Measurements from ENCODE around the gene BMPR1B. TPM values are rescaled to one million over a fixed set of nuclear protein-coding genes. Genes with fewer than 3 reads are reported as not detected.

The BMPR1B gene
- total RNA-seq, 1 donor from 2014 or later = 26.8 TPM

GRCh38 chr4:94939791-94940519, 182.2 kb downstream of the BMPR1B start:
- H3K4me3 Mint-ChIP-seq = no peak overlapping the region
- H3K4me1 Mint-ChIP-seq = peaks cover 18% of the 10 kb centered on the region
- H3K27ac Mint-ChIP-seq (ENCODE audit: unreplicated experiment) = no peak overlapping the region
- H3K27me3 Mint-ChIP-seq (ENCODE audit: low read depth) = no peaks in the 10 kb centered on the region
- H3K9me3 Mint-ChIP-seq = no peaks in the 10 kb centered on the region
- no peaks in the 10 kb centered on the region for H3K36me3 Mint-ChIP-seq (ENCODE audit: low read depth)
- DNase-seq (ENCODE audit: low read depth, low spot score) = no peak
- no peak for TF ChIP-seq CTCF (conservative IDR thresholded peaks at IDR 0.05)

GRCh38 chr4:94940520-94940908, 182.8 kb downstream of the BMPR1B start:
- H3K4me3 Mint-ChIP-seq = no peak overlapping the region
- no peaks in the 10 kb centered on the region for H3K36me3 Mint-ChIP-seq (ENCODE audit: low read depth)
- H3K27me3 Mint-ChIP-seq (ENCODE audit: low read depth) = no peaks in the 10 kb centered on the region
- peaks cover 18% of the 10 kb centered on the region for H3K4me1 Mint-ChIP-seq
- no peaks in the 10 kb centered on the region for H3K9me3 Mint-ChIP-seq
- H3K27ac Mint-ChIP-seq (ENCODE audit: unreplicated experiment) = peak overlapping the region; percentile 29
- DNase-seq (ENCODE audit: low read depth, low spot score) = no peak
- TF ChIP-seq CTCF (conservative IDR thresholded peaks at IDR 0.05) = no peak

- no peaks in the 10 kb centered on the region for H3K36me3 Mint-ChIP-seq (ENCODE audit: low read depth)
- no peak overlapping the region for H3K4me3 Mint-ChIP-seq
- peaks cover 12% of the 10 kb centered on the region for H3K4me1 Mint-ChIP-seq
- no peak for DNase-seq (ENCODE audit: low read depth, low spot score)
- no peaks in the 10 kb centered on the region for H3K9me3 Mint-ChIP-seq
- H3K27ac Mint-ChIP-seq (ENCODE audit: unreplicated experiment) = no peak overlapping the region
- TF ChIP-seq CTCF (conservative IDR thresholded peaks at IDR 0.05) = no peak
- no peaks in the 10 kb centered on the region for H3K27me3 Mint-ChIP-seq (ENCODE audit: low read depth)
Measured at GRCh38 chr4:94941706-94942105, 184.0 kb downstream of the BMPR1B start.

GRCh38 chr4:94944726-94945125, 187.0 kb downstream of the BMPR1B start:
- DNase-seq (ENCODE audit: low read depth, low spot score) = no peak
- H3K27ac Mint-ChIP-seq (ENCODE audit: unreplicated experiment) = no peak overlapping the region
- peaks cover under 1% of the 10 kb centered on the region for H3K9me3 Mint-ChIP-seq
- no peak for TF ChIP-seq CTCF (conservative IDR thresholded peaks at IDR 0.05)
- H3K4me1 Mint-ChIP-seq = peaks cover 6% of the 10 kb centered on the region
- H3K36me3 Mint-ChIP-seq (ENCODE audit: low read depth) = peaks cover under 1% of the 10 kb centered on the region
- H3K4me3 Mint-ChIP-seq = no peak overlapping the region
- no peaks in the 10 kb centered on the region for H3K27me3 Mint-ChIP-seq (ENCODE audit: low read depth)

GRCh38 chr4:94947681-94948108, 189.9 kb downstream of the BMPR1B start:
- H3K27me3 Mint-ChIP-seq (ENCODE audit: low read depth) = no peaks in the 10 kb centered on the region
- no peaks in the 10 kb centered on the region for H3K4me1 Mint-ChIP-seq
- no peak for TF ChIP-seq CTCF (conservative IDR thresholded peaks at IDR 0.05)
- H3K9me3 Mint-ChIP-seq = peaks cover 7% of the 10 kb centered on the region
- H3K4me3 Mint-ChIP-seq = no peak overlapping the region
- peaks cover 10% of the 10 kb centered on the region for H3K36me3 Mint-ChIP-seq (ENCODE audit: low read depth)
- no peak for DNase-seq (ENCODE audit: low read depth, low spot score)
- no peak overlapping the region for H3K27ac Mint-ChIP-seq (ENCODE audit: unreplicated experiment)

Measured in neural crest cell (in vitro differentiated cells).